ENCODE data around the gene PDLIM7.

DNA sequence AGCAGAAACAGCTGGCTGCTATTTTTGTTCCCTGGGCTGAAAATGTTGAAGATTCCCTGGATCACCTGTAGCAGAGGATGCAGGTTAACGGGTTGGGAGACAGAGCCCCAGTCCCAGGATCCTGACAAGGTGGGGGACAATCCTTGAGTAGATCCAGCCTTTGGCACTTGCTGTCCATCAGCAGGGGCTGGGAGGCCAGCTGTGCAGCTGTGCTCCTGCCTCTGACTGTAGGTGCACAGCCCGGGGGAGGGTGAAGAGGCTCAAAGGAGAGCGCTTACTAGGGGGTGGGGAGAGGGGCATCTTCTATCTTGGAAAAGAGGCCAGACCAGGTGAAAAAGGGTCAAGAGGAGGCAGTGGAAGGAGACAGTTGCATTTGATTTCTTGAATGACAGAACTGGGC lies 22.9 kb upstream of the PDLIM7 start:
- no peak for TF ChIP-seq POLR2AphosphoS5 (IDR thresholded peaks at IDR 0.05; ENCODE audit: low read depth, low read length)
- TF ChIP-seq, protein P1, sequence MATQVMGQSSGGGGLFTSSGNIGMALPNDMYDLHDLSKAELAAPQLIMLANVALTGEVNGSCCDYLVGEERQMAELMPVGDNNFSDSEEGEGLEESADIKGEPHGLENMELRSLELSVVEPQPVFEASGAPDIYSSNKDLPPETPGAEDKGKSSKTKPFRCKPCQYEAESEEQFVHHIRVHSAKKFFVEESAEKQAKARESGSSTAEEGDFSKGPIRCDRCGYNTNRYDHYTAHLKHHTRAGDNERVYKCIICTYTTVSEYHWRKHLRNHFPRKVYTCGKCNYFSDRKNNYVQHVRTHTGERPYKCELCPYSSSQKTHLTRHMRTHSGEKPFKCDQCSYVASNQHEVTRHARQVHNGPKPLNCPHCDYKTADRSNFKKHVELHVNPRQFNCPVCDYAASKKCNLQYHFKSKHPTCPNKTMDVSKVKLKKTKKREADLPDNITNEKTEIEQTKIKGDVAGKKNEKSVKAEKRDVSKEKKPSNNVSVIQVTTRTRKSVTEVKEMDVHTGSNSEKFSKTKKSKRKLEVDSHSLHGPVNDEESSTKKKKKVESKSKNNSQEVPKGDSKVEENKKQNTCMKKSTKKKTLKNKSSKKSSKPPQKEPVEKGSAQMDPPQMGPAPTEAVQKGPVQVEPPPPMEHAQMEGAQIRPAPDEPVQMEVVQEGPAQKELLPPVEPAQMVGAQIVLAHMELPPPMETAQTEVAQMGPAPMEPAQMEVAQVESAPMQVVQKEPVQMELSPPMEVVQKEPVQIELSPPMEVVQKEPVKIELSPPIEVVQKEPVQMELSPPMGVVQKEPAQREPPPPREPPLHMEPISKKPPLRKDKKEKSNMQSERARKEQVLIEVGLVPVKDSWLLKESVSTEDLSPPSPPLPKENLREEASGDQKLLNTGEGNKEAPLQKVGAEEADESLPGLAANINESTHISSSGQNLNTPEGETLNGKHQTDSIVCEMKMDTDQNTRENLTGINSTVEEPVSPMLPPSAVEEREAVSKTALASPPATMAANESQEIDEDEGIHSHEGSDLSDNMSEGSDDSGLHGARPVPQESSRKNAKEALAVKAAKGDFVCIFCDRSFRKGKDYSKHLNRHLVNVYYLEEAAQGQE (IDR thresholded peaks at IDR 0.05; ENCODE audit: insufficient read depth in 1 of 2, low read depth in 2 of 2, low read length in 2 of 2) = no peak
- TF ChIP-seq TAF1 (IDR thresholded peaks at IDR 0.05; ENCODE audit: borderline replicate concordance, insufficient read depth, low read length) = no peak
- TF ChIP-seq FOXP2 (optimal IDR thresholded peaks at IDR 0.05; ENCODE audit: borderline replicate concordance, extremely low read depth, extremely low read length, insufficient read depth) = no peak

All from PFSK-1 (cell line).